GM18505 (cell line): ENCODE data around the gene RAB28.

Source experiments
- ATAC-seq: cut with Tn5 transposase; IDR thresholded peaks from one replicate; pipeline ENCODE4 v1.9.1; 2021; ENCODE audit not compliant: unreplicated experiment
- POLR2A ChIP-seq: IDR thresholded peaks from 4 replicates; pipeline ENCODE4 v1.6.1; 2011; ENCODE audit warnings: borderline replicate concordance; ENCODE audit not compliant: insufficient read depth, insufficient read length; ENCODE audit errors: extremely low read depth

RAB28 gene

GRCh38 chr4:13329340-13329850, 154.7 kb downstream of the RAB28 start:
- no peak for TF ChIP-seq POLR2A
- no peak for ATAC-seq

- no peak for TF ChIP-seq POLR2A
- no peak for ATAC-seq
Observed at GRCh38 chr4:13328591-13328990, 155.5 kb downstream of the RAB28 start.

DNA sequence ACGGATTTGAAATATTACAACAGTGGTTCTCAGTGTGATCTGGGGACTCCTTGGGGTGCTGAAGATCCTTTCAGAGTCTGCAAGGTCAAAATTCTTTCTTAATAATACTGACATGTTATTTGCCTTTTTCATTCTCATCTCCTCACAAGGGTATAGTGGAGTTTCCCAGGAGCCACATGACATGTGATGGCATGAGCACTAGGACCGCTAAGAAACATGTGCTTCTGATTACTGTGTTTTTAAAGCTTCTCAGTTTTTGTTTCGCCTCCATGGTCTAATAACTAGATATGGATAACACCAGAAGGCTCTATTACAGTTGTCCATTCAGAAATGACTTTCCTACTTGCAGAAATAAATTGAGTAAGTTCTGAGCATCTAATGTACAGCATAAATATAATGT, 156.1 kb downstream of the RAB28 start:
- no peak for TF ChIP-seq POLR2A
- ATAC-seq = no peak

DNA sequence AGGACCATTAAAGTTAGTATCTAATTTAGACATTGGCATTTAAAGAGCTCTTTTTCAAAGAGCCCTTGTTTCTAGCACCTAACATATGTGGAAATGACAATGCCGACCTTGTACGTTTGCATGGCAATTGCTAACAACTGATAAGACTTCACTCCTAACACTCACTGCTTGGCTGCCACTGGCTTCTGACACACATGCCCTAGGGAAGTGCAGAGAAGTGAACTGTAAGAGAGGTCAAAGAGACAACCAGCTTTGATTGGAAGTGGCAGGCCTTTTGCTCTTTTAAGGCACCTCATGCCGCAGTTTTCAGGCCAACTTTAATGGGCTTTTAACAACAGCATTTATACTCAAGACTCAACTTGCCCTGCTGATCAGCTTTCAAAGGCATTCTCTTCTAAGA, 158.4 kb downstream of the RAB28 start:
- ATAC-seq = no peak
- TF ChIP-seq POLR2A = no peak

DNA sequence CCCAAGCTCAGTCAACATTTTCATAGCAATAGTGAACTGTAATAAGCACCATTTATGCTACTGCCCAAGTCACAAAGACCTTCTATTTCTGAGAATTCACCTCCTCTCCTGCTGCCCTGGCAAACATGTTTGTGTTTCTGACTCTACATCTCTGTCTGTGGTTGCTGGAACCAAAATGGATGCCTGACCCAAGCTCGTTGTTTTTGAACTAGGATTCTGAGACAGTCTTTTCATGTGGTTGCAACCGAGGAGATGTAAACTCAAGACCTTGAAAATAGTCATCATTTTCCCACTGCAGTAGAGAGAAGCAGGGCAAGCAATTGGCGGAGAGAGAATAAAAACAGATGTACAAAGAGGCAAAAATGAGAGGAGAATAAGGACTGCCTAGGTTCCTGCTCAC, 160.2 kb downstream of the RAB28 start:
- ATAC-seq = no peak
- no peak for TF ChIP-seq POLR2A

DNA sequence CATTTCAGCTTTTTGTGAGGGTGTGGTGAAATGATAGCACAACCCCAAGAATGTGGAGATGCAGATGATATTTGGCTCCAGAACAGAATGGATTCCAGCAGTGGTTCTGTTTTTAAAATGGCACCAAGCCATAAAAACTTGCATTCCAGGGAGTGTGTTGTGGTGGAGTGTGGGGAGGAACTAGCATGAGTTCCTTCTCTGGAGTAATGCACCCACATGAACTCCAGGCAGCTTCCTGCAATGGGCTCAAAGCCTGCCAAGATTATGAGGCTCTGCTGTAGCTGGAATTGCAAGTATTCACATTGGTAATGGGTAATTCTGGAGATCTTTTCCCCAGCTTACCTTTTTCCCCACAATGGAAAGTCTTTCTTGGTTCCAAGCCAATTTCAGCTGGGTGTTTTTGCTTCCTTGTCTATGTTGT, 161.4 kb downstream of the RAB28 start:
- no peak for ATAC-seq
- no peak for TF ChIP-seq POLR2A
